ENCODE data around the gene EPB41L3.

GRCh38 chr18:5417342-5417741 lies 126.5 kb downstream of the EPB41L3 start:
- TF ChIP-seq CTCF (IDR thresholded peaks at IDR 0.05) (no peak), ZFX (IDR thresholded peaks at IDR 0.05; ENCODE audit: borderline replicate concordance) (no peak)

Measured in 22Rv1 (cell line).